ENCODE data around the gene MIXL1.
"Not testable (repeated sequence)": the region's sequence is repeated elsewhere in the genome, so short reads cannot be mapped to it uniquely, and the experiment has no call there.

The MIXL1 gene

DNA sequence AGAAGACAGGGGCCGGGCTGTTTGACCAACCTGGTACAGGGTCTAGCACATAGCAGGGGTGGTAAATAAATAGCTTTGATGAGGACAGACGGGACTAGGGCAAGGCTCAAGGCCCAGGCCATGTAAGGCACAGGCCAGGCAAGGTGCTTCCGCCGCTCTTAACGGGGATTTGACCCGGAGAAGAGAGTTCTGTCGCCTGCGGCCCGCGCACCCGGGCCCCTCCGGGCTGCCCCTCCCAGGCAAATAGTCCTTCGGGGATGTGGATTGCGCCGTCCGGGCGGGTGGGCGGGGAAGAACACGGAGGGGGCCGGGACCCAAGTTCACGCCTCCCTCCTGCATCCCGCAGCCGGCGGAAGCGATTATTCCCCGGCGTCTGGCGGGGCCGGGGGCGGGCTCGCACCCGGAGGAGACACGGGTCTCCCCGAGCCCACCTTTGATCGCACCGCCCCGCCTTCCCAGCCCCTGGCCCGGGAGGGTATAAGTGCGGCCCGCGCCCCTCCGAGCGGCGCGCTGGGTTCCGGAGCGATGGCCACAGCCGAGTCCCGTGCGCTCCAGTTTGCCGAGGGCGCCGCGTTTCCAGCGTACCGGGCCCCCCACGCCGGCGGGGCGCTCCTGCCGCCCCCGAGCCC is at the start of gene MIXL1:
MIXL1 (plus strand) TSS at position 508 of the 629 bp plus-strand sequence; CDS start at position 526, 18 bp downstream.
- DNase-seq (ENCODE audit: low read depth) = no peak

- no peak for DNase-seq (ENCODE audit: low read depth)
Measured at GRCh38 chr1:226176870-226177269, 46.6 kb upstream of the MIXL1 start.

DNA sequence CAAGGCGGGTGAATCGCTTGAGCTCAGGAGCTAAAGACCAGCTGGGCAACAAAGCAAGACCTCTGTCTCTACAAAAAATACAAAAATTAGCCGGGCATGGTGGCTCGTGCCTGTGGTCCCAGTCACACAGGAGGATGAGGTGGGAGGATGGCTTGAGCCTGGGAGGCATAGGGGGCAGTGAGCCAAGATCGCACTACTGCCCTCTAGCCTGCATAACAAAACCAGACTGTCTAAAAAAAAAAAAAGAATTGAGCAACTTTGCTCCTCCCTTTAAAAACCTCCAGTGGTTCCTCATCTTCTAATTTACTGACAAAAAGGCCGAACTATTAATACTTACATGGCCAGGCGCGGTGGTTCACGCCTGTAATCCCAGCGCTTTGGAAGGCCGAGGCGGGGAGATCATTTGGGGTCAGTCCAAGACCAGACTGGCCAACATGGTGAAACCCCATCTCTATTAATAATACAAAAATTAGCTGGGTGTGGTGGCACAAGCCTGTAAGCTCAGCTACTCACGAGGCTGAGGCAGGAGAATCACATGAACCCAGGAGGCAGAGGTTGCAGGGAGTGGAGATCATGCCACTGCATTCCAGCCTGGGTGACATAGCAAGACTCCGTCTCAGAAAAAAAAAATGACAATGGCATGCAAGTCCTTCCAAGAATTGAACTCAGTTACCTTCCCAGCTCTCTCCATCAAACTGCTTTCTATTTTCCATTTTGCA is 41.3 kb upstream of the MIXL1 start:
- no peak for DNase-seq (ENCODE audit: low read depth)

GRCh38 chr1:226185141-226186036 is 38.1 kb upstream of the MIXL1 start:
- DNase-seq (ENCODE audit: low read depth) = no peak

- DNase-seq (ENCODE audit: low read depth) = peak; percentile 69
Measured at GRCh38 chr1:226186124-226187018, 37.1 kb upstream of the MIXL1 start, which contains the start of gene ACBD3. TSS of gene ACBD3 (minus strand) at chr1:226186741. CDS start at chr1:226186675, 66 bp downstream.

- no peak for DNase-seq (ENCODE audit: low read depth)
Measured at GRCh38 chr1:226187019-226187322, 36.5 kb upstream of the MIXL1 start.

DNA sequence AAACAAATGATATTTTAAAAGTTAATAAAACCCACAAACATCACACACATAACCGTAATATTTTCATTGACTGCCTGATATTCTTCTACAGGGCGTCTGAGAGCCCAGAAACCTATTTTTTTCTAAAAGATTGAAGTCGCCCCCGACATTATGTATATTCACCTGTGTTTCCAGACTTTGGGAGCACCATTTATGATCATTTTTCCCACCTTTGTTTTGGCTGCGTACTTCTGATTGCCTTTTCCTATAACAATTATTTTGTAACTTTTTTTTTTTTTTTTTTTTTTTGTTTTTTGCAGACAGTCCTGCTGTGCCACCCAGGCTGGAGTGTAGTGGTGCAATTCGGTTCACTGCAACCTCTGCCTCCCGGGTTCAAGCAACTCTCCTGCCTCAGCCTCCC is 36.1 kb upstream of the MIXL1 start:
- no peak for DNase-seq (ENCODE audit: low read depth)

GRCh38 chr1:226195144-226195543 is 28.3 kb upstream of the MIXL1 start:
- no peak for DNase-seq (ENCODE audit: low read depth)

DNA sequence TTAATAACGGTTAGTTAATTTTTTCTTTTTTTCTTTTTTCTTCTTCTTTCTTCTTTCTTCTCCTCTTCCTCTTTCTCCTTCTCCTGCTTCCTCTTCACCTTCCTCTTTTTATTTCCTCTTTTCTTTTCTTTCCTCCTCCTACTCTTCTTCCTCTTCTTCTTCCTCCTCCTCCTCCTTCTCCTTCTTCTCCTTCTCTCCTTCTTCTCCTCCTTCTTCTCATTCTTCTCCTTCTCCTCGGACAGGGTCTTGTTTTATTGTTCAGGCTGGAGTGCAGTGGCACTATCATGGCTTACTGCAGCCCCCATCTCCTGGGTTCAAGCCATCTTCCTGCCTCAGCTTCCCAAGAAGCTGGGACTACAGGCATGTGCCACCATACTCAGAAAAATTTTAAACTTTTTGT is 23.5 kb upstream of the MIXL1 start:
- no peak for DNase-seq (ENCODE audit: low read depth)

DNA sequence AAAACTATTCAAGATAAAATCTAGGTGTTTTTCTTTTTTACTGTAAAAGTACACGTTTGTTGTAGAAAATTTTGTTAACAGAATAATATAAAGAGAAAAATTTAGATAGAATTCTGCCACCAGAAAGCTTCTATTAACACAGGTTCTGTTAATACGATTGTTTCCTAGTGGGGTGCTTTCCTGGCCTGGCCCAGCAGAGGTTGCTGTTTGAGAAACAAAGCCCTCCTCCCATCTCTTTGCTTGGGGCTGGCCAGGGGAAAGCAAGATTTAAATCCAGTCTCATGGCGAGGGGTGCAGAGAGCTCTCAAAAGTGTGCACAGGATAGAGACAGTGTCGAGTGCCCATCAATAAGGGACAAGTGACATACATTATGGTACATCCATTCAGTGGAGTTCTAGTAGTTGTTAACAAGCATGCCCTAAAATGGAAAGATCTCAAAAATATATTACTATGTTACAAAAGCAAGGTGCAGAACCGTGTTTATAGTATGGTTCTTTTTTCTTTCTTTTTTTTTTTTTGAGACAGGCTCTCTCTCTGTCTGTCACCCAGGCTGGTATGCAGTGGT is 22.4 kb upstream of the MIXL1 start:
- DNase-seq (ENCODE audit: low read depth) = no peak

DNA sequence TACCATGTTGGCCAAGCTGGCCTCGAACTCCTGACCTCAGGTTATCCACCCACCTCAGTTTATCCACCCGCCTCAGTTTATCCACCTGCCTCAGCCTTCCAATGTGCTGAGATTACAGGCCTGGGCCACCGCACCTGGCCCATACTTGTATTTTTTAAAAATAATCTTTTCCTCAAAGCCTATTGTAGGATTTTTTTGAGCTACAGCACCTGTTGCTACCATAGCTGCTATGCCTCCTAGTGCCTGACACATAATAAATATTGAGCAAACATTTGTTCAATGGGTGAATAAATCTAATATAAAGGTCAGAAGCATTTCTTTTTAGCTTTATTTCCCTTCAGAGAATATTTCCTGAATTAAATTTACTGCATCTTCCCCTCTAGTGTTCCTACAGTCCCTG is 21.2 kb upstream of the MIXL1 start:
- DNase-seq (ENCODE audit: low read depth) = no peak

- not testable (repeated sequence) for DNase-seq (ENCODE audit: low read depth)
Measured at GRCh38 chr1:226202666-226203065, 20.8 kb upstream of the MIXL1 start.

GRCh38 chr1:226203240-226203639 is 20.2 kb upstream of the MIXL1 start:
- no peak for DNase-seq (ENCODE audit: low read depth)

GRCh38 chr1:226203655-226204054 is 19.8 kb upstream of the MIXL1 start:
- no peak for DNase-seq (ENCODE audit: low read depth)

GRCh38 chr1:226204198-226204597 is 19.3 kb upstream of the MIXL1 start:
- DNase-seq (ENCODE audit: low read depth) = no peak

DNA sequence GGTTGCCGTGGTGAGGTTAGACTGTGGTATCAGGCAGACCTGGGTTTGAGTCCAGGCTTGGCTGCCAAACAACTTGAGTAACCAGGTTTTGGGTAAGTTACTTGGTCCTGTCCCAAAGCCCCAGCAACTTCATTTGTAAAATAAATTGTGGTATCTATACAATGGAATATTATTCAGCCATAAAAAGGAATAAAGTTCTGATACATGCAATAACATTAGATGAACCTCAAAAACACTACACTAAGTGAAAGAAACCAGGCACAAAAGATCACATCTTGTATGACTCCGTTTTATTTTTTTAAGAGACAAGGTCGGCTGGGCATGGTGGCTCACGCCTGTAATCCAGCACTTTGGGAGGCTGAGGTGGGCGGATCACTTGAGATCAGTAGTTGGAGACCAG is 16.4 kb upstream of the MIXL1 start:
- no peak for DNase-seq (ENCODE audit: low read depth)

DNA sequence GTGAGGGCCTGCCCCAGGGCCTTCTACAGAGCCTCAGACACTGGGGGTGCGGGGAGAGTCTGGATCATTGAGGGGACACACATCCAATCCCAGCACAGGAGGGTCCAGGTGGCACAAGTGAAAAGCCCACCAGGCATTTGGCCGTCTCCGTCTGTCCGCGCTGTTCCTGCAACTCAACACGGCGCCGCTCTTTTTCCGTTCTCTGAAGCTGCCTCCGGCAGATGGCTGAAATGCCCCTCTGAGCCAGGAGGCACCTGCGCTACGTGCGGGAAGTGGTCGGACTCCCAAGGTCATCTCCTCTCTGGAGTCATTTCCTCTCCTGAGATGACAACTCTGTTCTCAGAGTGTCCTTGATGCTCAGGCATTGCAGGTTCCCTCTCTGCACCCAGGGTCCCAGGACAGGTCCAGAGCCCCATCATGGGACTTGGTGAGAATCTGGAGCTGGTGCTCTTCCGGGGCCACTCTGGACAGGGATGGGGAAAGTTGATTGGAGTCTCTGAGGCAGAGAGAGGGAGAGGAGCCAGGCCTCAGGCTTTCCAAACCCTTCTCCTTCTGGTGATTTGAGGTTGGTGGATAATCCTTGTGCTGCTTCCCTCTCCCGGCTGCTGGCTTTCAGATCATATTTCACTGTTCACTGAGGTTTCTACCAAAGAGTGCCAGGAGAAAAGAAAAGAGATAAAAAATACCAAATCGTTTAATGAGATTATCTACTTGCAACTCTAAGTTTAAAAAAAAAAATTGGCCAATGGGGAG is 14.0 kb upstream of the MIXL1 start:
- DNase-seq (ENCODE audit: low read depth) = no peak

DNA sequence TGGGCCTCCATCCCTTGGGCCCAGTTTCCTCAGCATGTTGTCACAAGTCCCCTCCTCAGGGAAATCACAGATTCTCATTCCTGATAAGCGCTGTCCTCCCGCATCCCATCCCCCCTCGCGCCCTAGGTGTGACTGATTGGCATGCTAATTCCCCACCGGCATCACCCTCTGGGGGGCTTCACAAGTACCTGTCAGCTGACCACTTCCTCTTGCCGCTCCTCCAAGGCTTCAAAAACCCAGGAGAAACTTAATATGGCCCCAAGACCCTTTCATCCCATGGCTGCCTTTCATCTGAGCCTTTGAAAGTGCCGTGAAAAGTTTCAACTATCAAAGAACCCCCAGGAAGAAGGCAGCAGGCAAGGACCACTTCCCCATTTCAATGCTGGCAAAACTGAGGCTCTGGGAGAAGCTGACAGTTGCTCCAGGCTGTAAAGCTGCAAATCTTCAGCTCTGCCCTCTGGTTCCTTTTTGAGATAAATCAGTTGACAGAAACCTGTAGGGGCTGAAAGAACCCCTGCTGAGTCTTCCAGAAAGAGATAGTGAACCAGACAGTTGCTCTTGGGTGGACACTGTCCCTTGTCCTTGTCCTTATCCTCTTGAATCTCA is 12.8 kb upstream of the MIXL1 start:
- no peak for DNase-seq (ENCODE audit: low read depth)

- DNase-seq (ENCODE audit: low read depth) = no peak
Measured at GRCh38 chr1:226211181-226211821, 12.2 kb upstream of the MIXL1 start.

DNA sequence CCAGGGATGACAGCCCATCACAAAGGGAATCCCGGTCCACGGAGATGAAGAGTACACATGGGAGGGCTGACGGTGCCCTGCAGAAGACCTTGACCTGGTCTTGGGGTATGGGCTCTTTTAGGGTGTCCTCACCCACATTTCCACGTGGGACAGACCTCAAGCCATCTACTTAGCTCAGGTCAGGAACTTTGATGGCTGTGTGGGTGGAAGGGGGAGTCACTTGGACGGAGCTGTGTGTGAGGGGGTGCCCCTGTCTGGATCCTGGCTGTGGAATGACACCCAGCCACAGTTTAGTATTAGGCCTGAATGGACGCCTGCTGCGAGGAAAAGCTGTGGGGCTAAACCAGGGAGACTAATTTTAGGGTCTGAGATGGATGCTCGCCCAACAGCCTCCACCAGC is 10.9 kb upstream of the MIXL1 start:
- no peak for DNase-seq (ENCODE audit: low read depth)

Measured in activated T-cell treated with anti-CD3 and anti-CD28 coated beads for 1 hour (primary cell).